GM12873 (cell line): Measurements from ENCODE around the gene GPX1.

Experiments used
- TF ChIP-seq, protein P1 (sequence below): IDR thresholded peaks from 2 replicates; pipeline ENCODE4 v1.5.1; 2012; ENCODE audit warnings: low read depth, mild to moderate bottlenecking, moderate library complexity, low read length, control low read depth; ENCODE audit not compliant: insufficient read depth; ENCODE audit errors: missing control alignments

Gene GPX1

DNA sequence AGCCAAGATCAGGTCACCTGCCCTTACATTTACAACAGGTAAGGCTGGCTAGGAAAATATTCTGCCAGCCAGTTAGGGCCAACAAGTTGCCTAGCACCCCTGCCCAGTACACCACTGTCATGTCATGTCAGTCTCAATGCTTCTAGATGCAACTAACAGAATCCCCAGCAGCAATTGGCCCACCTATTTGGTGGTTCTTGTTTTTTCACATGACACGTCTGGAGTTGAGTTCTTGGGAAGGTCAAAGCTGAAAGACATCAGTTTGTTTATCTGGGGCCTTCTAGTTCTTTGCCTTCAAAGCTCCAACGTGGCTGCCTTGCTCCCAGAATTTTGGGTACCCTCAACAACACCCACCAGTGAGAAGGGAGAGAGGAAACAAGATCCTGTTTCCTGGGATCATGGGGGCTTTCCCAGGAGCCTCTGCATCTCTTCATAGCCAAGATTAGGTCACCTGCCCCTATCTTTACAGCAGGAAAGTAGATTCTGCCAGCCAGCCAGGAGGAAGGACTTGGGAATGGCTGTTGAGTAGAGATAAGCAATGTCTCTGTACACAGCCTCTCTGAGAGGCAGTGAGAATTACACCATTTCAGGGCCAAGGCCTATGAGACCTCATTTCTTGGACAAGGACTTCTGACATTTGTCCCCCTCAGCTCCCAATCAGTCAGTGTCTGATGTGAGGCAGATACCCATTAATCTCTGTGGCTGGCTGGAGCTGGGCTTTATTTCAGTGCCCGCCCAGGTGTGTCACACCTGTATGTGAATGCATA is 8.6 kb downstream of the GPX1 start:
- TF ChIP-seq, protein P1, sequence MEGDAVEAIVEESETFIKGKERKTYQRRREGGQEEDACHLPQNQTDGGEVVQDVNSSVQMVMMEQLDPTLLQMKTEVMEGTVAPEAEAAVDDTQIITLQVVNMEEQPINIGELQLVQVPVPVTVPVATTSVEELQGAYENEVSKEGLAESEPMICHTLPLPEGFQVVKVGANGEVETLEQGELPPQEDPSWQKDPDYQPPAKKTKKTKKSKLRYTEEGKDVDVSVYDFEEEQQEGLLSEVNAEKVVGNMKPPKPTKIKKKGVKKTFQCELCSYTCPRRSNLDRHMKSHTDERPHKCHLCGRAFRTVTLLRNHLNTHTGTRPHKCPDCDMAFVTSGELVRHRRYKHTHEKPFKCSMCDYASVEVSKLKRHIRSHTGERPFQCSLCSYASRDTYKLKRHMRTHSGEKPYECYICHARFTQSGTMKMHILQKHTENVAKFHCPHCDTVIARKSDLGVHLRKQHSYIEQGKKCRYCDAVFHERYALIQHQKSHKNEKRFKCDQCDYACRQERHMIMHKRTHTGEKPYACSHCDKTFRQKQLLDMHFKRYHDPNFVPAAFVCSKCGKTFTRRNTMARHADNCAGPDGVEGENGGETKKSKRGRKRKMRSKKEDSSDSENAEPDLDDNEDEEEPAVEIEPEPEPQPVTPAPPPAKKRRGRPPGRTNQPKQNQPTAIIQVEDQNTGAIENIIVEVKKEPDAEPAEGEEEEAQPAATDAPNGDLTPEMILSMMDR = no peak

DNA sequence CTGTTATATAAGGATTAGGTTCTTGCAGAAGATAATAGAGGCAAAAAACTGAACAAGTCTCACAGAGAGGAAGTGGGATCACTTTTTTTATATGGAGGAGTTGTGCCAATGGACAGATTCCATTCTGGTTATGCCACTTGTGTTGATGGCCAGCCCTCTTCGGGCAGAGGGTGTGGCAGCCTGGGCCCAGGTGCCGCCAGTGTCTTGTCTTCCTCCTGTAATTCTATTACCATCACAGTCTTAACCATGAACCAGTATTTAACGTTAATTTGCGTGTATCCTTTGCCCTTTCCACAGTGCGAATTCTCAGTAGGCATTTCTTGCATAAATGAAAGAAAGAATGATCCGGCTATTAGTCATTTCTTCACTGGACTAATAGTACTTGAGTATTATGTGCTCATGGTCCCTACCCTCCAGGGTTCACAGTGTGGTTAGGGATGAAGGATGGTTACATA is 11.3 kb downstream of the GPX1 start:
- TF ChIP-seq, protein P1 = no peak

DNA sequence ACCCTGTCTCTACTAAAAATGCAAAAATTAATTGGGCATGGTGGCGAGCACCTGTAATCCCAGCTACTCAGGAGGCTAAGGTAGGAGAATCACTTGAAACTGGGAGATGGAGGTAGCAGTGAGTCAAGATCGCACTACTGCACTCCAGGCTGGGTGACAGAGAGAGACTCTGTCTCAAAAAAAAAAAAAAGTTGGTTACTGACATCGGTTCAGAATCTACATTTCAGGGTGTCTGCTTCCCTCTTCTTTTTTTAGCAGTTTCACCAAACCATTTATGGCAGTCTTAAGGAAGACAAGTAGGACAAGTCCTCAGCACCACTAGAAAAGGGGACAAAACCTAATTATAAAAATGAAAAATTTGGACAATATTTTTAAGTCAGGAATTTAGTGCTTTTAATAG is 15.0 kb downstream of the GPX1 start:
- TF ChIP-seq, protein P1 = no peak

DNA sequence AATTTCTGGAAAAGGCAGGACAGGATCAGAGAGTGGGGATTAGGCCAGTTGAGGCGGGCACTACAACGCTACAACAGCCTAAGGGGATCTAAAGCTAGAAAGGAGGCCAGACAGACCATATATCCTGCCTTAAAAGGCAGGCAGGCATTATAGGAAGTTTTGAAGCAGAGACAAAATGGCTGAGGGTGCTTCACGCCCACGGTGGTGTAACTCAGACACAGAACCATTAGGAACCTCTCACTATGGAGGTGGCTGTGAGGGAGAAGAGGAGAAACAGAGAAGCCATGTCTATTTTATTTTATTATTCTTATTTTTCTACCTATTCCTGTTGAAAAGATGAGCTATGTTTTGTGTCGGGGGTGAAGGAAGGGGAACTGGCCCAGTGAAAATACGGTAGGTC is 16.2 kb downstream of the GPX1 start:
- TF ChIP-seq, protein P1 = no peak

DNA sequence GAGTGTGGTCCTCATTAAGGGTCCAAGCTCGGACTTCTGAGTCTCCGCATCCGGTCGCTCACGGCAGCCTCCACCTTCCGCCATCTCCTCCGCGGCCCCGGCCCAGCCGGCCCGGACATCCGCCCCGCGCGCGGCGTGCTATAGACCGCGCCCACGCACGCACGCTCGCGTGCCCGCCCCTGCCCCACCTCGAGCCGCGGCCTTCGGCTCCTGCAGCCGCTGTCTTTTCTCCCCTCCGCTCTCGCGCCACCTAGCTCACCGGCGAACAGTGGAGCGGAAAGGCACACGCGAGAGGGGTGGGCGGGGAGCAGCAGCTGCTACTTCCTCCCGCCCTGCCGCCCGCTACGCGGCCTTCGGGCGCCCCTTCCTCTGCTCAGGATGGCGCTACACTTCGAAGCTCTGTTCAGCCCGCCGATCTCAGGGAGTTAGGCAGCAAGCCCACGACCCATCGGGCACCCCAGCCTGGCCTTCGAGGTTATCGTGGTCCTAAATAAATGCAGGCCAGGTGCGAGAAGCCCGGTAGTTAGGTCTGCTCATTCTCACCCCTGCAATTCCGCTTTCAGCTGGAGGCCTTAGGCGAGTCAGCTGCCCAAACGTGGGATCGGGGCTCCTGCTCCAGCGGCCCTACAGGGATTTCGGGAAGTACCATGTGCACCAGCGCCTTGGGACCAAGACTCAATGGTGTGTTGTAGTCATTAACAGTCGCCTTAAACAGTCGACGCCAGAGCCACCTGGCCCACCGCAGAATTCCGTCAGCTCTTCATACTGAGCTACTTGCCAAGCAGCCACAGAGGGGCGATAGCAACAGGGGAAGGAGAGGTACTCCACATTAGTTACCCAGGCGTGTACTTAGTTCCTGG is 18.0 kb downstream of the GPX1 start, which contains the start of gene USP4:
Gene USP4 (minus strand): TSS at position 113 of the 860 bp plus-strand sequence. CDS start 29 bp downstream, at position 84.
- TF ChIP-seq, protein P1 = peak; percentile 69

DNA sequence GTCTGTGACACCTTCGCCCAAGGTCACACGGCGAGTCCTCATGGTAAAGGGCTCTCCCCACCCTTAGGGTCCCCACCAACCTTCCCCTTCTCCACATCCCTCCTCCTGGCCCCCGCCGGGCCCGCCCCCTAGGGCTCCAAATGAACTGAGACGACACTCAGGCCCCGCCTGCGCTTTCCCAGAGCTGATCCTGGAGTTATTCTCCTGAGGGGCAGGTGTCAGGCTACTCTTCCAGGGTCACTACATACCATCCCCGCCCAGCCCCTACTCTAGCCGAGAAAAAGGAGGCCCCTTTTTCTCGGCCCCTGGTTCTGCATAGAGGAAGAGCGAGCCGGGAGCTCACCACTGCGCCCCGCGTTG is 18.6 kb downstream of the GPX1 start:
- TF ChIP-seq, protein P1 = no peak
